ENCODE data around the gene AMER2.

The AMER2 gene, protein sequence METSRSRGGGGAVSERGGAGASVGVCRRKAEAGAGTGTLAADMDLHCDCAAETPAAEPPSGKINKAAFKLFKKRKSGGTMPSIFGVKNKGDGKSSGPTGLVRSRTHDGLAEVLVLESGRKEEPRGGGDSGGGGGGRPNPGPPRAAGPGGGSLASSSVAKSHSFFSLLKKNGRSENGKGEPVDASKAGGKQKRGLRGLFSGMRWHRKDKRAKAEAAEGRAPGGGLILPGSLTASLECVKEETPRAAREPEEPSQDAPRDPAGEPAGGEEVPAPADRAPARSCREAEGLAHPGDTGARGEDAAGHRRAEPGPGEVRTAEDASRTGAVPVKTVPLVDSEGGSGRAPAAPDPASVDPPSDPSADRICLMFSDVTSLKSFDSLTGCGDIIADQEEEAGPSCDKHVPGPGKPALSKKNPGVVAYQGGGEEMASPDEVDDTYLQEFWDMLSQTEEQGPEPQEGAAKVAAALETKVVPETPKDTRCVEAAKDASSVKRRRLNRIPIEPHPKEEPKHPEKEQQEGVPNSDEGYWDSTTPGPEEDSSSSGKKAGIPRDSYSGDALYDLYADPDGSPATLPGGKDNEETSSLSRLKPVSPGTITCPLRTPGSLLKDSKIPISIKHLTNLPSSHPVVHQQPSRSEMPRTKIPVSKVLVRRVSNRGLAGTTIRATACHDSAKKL

DNA sequence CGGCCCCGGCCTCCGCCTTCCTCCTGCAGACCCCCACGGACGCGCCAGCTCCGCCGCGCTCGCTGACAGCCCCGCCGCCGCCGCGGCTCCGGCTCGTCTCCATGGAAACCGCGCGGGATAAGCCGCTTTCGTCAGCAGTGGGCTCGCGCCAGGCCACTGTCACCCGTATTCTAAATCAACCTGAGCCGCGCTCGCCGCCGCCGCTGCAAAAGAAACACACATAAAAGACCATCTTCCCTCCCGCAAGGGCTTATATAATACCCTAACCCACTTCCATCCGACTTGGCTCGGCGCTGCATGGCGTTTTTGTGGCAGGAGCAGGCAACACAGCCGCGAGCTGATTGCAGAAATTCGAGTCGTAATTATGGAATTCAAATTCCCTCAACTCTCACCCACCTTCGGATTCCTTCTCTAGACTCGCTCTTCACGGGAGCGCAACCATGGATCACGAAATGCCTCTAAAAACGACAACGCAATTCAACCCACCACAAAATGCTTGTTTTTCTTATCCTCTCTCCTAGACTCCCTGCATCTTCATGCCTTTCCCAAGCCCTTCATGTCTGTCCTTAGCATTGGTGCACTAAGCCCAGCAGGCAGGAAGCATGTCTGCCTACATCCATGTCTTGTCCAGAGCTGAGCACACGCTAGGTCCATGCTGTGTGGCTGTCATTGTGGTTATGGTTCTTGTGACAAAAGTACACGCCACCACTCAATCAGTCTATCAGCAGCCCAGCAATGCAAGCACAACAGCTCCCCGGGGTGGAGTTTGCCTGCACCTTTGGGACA lies at the start of gene AMER2:
Gene AMER2, minus strand, starts transcription at position 772 of the 786 bp plus-strand sequence. Its CDS starts 669 bp downstream, at position 103.
- peak; percentile 35 for DNase-seq

DNA sequence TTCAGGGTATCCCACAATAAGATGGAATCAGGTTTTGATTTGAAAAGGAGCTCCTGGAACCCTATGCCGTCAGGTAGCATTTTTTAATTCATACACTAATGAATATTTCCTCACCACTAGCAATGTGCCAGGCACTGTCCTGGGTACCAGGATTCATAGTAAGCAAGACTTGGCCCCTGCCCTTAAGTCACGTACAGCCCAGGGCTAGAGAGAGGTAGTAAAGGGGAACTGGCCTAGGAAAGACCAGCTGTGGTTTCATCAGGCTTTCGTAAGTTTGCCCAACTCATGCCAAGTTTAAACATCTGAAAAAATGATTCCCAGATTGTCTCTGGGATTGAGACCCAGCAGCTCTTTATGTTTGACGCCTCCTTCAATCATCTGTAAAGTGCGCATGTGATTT lies 45.9 kb upstream of the AMER2 start:
- no peak for DNase-seq

DNA sequence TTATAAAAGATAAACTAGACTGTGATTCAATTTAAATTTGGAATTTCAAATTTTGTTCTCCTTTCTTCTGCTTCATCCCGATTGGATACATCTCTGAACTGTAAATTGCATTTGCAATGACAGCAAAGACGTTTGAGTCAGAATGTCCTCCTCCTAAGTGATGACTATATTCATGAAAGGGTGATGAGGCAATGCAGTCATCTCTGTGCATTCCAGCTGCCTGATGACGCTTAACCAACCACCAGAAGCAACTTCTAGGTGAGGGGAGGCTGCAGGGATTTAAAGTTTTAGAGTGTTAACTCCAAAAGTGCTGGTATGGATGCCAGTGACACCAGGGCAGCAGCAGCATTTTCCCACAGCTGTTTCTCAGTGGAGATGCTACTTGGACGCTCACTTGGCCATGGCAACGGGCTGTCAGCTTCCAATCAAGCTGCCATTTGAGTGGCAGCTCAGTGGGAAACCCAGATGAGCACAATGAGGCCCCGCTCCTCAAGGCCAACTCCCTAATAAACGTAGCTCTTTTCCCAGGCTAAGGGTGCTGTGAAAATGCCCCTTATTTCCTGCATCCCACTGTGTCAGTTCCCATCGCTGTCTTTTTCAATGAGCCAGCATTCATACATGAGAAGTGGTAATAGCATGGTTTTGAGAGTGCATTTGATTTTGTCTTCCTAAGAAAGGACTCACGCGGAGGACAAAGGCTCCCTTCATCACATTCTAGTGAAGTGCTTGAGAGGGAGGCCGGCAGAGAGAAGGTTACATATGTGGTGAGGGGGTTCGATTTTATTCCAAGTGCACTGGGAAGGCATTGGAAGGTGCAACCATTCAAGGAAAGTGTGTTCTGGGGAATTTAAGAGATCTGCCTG lies 45.2 kb upstream of the AMER2 start:
- DNase-seq: no peak

DNA sequence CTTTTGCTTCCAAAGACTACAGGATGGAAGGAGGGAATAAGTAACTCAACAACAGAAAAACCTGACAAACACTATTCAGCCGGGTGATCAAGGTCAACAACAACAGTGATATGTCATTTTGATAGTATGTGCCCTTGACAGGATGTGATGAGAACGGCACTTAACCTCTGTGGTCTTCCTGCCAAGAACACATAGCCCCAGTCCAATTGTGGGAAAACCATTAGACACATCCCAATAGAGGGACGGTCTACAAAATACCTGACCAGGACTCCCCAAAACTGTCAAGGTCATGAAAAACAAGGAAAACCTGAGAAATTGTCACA lies 43.1 kb upstream of the AMER2 start:
- no peak for DNase-seq

DNA sequence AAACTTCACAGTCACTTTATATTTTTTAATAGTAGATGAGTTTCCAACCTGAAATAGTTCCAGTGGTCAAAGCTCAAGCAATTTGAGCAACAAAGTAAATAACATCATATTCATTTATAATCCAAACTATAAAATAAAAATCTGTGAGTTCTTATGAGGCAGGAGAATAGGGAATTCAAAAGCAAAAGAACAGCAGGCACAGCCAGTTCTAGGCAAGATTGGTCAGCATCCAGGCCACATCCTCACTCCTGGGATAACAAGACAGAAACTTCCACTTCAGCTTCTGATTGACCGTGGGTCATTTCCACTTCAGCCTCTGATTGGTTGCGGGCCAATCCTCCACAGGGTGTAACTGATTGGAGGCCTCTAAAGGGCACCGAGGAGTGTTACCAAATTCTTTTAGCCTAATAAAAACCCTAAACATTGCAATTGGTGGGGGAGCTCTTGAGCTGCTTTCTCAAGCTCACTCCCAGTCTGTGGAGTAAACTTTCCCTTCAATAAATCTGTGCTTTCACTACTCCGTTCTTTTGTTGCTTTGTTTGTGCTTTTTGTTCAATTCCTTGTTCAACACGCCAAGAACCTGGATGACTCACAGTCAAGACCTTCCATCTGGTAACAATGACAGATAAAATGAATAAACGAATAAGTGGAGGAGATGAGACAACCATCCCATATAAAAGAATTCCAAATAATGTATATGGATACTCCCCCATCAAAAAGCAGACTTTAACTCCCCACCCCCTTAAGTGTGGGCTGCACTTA lies 42.6 kb upstream of the AMER2 start:
- no peak for DNase-seq

DNA sequence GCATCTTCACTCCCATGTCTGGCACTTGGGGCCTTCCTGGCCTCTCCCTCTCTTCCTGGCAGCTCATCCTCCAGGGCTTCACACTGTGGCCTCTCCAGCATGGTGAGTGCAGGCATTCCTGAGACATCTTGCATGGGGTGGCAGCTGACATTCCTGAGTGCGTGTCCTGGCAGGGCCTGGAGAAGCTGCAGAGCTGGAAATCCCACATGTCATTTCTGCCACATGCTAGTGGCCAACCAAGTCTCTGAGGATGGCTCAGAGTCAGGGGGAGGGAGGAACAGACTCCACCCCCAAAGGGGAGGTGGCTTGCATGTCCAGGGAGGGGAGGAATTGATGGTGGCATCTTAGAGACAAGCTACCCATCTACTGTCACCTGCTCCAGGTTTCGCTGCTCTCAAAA lies 41.6 kb upstream of the AMER2 start:
- no peak for DNase-seq

DNA sequence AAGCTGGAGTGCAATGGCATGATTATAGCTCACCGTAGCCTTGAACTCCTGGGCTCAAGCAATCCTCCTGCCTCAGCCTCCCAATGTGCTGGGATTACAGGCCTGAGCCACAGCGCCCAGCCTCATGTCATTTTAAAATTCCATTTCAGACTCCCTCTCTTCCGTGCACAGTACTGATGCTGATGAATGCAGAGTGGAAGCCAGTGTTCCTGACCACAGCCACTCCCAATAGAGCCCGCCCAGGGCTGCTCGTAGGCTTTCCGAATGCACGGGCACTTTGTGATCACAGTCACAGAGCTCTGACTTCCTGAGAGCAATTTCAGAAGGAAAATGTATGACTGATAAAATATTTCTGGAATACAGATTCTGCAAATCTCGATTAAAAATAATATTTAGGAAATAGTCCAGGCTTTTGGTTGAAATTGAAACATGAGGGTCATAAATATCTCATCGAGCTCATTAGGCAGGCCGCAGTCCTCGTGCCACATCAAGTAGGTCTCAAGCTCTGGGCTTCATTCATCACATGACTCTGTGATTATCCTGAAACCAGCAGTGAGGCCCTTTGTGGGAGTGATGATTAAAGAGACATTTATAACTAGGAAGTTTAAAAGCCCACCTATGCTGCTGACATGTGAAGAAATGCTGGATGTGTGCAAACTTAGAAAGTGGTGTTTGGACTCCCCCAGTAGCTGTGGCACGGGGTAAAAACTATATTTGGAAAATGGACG lies 38.9 kb upstream of the AMER2 start:
- DNase-seq: no peak

DNA sequence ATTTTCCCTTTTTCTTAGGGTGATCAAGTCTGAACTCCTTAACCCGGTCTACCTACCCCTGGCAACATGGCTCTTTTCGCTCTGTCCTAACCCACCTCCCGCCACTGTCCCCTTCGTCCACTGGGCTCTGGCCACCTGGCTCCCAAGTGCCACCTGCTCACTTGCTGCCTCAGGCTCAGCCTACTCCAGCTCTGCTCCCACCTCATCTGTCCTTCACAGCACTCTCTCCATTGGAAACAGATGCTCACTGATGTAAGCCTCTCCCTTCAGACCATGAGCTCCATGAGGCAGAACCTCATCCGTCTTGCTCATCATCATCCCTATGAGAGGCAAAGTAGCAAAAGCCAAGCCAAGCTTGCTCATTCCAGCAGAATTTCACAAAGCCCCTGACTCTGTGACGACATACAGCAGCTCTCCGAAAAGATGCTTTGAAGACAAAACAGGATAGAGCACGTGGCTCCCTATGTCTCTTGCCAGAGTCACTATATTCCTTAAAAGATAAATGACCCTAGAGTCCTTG lies 35.3 kb upstream of the AMER2 start:
- no peak for DNase-seq

DNA sequence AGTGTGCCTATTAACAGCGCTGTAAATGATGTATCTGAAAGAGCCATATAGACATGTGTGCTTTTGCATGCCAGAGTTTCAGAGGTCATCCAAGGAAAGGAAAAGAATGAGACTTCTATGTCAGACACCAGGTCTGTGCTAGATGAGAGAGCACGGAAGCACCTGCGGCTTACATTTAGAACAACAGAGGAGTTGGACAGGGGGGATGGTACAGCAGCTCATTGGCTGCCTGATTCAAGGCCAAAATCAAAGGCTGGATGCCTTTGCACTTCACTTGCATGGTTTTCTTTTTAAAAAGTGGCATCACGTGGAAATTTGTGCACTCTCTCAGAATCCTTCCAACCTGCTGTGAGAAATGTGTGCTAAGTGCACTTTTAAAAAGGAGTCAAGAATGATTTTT lies 32.8 kb upstream of the AMER2 start:
- DNase-seq: no peak

DNA sequence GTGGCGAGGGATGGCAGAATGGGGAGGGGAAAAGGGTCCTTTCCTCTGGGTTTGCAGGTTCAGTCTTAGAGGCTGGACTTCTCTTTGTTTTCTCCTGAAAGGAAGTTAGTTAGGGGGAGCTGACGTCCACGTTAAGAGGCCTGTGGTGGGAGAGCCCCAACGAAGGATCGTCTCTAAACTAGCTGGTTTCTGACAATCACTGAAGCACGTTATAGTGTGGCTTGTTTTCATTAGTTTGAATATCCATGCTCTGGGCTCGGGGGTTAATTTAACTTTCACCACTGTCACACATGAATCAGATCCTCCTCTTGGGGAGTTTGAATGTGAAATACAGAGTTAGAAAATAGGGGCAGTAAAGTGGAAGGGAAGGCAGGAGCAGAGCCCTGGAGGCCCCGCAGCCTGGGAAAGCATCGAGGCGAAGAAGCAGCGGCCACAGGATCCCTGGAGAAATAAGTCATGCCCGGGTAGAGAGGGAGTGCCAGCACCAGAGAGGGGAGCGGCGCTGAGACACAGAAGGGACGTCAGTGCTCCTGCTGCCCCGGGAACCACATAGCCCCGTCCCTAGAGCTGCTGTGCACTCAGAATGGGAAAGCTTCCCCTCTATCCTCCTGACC lies 31.1 kb upstream of the AMER2 start:
- no peak for DNase-seq

DNA sequence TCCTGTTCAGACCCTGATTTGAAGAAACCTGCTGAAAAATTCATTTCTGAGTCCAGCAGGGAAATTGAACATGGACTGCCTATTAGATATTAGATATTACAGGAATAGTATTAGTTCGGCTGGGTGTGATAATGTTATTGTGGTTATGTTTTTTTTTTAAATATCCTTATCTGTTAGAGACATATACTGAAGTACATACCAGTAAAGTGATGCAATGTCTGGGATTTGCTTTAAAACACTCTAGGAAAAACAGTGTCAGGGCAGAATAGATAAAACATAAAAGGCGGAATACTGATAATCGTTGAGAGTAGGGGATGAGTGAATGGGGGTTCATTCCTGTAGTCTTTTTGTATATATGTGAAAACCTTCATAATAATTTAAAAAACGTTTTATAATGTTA lies 28.7 kb upstream of the AMER2 start:
- DNase-seq: no peak

DNA sequence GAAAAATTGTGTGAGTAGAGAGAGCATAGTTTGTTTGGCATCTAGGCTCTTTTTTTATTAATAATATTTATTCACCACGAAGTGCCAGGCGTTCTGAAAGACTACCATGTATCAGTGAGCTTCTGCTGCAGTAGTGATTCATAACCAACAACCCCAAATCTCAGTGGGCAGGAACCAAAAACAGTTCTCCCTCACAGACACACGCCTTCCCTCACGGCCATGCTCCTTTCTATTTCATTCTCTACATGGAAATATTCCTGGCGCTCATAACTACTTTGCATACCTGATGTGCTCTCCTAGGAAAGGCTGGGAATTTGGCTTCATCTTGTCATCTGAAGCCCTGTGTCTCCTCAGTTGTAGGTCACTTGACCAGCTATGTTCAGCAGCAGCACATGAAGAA lies 26.6 kb upstream of the AMER2 start:
- no peak for DNase-seq

DNA sequence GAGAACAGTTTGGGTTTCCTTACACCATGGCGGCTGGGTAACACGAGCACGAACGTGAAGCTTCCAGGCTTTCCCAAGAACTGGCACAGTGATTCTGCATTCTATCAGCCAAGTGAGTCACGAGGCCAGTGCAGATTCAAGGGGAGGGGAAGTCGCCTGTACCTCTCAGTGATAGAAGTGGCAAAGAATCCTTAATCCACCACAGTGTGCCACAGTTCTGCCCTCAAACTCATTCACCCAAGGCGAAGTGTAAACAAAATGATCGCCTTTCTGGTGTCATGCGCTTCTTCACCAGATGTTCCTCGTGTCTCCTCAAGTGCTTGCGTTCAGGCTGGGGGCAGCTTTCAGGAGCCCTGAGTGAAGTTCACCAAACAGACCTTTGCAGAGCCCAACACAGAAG lies 24.9 kb upstream of the AMER2 start:
- DNase-seq: no peak

DNA sequence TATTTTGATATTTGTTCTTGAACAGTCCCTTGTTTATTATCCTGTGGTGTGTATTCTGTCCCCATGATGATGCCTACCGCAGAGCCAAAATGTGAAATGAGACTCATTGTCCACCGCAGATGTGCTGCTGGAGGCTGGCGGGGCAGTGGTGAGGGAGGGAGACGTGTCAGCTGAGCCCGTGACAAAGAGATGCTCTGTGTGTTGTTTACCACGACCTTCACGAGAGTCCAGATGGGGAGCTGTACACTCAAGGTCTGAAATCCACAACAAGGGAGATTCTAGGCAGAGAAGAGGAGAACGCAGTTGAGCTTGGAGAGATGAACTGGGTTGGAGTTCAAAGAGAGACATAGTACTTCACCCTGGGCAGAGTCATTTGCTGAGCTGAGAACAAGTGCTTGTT lies 20.8 kb upstream of the AMER2 start:
- no peak for DNase-seq

DNA sequence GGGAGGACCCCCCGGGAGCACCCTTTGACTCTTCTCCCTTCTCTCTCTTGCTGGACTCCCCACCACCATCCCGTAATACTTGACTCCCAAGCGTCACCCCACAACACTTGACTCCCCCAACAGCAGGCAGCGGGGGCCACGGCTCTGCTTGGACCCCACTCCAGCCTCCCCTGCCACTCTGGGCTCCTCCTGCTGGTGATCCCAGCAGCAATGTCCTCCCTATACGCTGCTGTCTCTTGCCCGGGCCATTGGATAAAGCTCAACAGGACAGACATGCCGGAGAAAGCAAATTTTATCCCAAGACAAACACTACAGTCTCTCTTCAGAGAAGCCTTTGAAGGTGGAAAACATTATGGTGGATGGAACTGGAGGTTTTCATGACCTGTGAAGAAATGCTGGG lies 20.4 kb upstream of the AMER2 start:
- no peak for DNase-seq

DNA sequence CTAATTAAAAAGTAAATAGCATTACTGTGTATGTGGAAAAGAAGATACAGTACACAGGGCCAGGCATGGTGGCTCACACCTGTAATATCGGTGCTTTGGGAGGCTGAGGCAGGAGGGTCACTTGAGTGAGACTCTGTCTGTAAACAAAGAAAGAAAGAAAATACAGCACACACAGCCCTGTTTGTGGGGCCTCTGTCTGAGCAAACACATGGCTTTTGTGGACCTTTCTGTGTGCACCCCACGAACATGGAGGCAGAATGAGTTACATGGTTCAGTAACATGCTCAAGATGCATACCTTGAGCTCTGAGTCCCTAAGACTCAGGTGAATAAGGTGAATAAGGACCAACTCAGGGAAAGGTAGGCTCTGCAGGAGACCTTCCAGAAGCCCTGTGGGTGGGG lies 20.0 kb upstream of the AMER2 start:
- no peak for DNase-seq

DNA sequence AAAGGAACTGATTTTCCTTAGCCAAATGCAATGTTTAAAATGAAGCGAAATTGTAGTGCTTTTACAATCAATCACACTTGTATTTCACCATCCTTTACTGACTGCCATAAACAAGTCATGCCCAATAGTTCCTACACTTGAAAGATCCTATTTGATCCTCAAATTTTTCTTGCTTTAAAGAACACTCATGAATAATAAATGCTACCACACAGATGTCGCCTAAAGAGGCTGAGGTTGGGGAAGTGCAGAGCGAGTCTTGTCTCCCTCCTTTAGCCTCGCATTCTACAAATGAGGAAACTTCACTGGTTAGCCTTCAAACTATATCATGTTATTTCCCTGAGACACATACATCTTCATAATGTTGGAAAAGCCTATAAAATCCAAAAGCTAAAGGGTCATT lies 18.7 kb upstream of the AMER2 start:
- DNase-seq: no peak

DNA sequence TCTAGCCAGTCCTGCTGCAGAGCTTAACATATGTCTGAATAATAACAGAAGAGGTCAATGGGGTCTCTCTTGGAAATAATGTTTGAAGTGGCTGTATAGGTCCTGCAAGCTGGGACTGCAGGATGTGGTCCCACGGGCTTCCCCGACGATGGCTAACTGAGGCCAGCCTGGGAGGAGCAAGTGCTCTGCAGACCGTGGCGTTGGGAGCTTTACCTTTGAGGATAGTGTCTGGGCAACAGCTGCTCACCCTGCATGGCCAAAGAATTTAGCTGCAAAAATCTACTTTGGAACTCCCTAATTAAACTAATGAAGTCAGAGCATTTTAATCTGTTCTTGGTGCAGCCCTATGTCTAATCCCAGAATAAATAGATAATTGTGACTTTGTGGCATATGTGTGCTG lies 18.2 kb upstream of the AMER2 start:
- DNase-seq: no peak

DNA sequence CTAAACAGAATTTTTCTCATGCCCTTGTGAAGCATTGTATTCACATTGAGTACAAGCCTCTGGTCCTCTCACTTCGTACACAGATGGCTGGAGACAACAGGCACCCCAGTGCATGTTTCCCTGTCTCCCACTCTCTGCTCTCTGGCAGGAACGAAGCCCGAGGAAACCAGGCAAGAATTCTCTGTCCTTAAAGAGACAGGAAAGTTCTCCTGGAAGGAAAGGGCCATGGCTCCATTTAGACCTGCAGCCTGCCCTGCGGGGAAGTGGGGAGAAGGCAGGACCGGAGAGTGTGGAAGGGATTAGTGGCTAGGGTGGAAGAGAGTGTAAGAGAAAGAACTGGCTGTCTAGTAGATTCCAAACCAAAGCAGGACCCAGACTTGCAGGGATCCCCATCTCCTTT lies 15.5 kb upstream of the AMER2 start:
- no peak for DNase-seq

DNA sequence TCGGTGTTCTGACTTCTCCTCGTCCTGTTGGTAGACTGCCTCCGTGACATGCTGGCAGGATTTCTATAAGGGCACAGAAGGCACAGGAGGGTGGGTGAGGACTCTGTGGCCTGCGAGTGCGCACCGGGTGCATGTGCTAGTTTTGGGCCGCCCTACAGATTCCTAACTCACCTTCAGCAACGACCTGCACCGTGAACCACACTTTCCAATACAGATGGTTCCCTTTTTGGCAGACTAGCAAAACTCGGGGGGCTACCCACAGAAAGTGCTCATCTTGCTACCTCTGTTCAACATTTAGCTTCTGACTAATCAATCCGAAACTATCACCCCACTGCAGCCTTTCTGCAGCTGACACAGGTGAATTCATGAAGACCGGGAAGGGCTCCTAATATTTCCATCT lies 14.1 kb upstream of the AMER2 start:
- no peak for DNase-seq

DNA sequence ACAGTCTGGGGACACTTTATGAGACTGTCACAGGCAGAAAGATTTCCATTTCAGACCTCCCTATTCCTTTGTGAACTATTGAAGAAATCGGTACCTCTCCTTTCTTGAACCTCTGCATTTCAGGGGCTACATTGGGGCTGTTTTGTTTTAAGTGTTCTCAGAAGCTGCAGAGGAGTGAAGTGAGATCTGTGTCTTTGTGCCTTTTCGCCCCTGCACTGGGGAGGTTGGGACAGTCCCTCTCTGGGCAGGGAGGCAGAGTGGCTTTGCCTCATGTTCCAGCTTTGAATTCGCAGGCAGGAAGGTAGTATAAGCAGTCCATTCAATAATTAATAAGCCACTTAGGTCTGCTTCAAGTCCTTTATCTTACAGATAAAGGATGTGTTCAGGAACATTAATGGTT lies 9.5 kb upstream of the AMER2 start:
- no peak for DNase-seq

All from NCI-H2029 (cell line).